Adrenal gland (tissue), 5 donors: ENCODE measurements around the gene ALKBH6.

Experiments
- POLR2A ChIP-seq, 2 donors: fragments of 450-650 bp; IDR thresholded peaks; one replicate each; pipeline ENCODE4 v1.6.1; 2017; ENCODE audit warnings: antibody characterized with exemption in 2 of 2, mild to moderate bottlenecking in 2 of 2, moderate library complexity in 1 of 2
- TF ChIP-seq, protein P1 (sequence below), 6 experiments: fragments of 450-650 bp in 4 of 6; fragments of 200-600 bp in 2 of 6; sonication (generic) in 1 of 6; IDR thresholded peaks; 1 replicate in 5 of 6; 2 replicates in 1 of 6; pipeline versions ENCODE4 v1.5.1 to v1.8.0; 2016 to 2021; ENCODE audit warnings: antibody characterized with exemption in 6 of 6, mild to moderate bottlenecking in 2 of 6, moderate library complexity in 1 of 6
- donor health status: DM: no; HTN: no; CAD: no.

DNA sequence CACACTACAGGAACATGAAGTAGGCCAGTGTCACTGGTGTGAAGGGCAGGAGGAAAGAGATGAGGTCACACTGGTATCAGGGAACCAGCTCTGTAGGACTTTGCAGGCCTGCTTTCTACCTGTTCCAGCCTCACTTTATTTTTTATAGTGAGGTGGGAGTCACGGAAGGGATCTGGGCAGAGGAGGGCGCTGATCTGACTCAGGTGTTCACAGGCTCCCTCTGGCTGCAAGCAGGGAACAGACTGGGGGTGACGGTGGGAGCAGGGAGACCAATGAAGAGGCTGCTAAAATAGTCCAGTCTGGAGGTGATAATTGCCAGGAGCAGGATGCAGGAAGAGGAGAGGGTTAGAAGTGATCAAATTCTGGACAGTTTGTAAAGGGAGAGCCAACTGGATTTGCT lies 37.2 kb upstream of the ALKBH6 start:
- TF ChIP-seq, protein P1, sequence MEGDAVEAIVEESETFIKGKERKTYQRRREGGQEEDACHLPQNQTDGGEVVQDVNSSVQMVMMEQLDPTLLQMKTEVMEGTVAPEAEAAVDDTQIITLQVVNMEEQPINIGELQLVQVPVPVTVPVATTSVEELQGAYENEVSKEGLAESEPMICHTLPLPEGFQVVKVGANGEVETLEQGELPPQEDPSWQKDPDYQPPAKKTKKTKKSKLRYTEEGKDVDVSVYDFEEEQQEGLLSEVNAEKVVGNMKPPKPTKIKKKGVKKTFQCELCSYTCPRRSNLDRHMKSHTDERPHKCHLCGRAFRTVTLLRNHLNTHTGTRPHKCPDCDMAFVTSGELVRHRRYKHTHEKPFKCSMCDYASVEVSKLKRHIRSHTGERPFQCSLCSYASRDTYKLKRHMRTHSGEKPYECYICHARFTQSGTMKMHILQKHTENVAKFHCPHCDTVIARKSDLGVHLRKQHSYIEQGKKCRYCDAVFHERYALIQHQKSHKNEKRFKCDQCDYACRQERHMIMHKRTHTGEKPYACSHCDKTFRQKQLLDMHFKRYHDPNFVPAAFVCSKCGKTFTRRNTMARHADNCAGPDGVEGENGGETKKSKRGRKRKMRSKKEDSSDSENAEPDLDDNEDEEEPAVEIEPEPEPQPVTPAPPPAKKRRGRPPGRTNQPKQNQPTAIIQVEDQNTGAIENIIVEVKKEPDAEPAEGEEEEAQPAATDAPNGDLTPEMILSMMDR (IDR thresholded peaks at IDR 0.05), result no peak
- TF ChIP-seq POLR2A (IDR thresholded peaks at IDR 0.05), result no peak
